ENCODE data around the gene ERICH6. TPM values are rescaled to one million over a fixed set of nuclear protein-coding genes. Genes with fewer than 3 reads are reported as not detected.
A peak's percentile ranks its signal among the peaks of the same experiment; 100 is the strongest.

The ERICH6 gene
- total and polyA plus RNA-seq, 2 experiments from 2014 or later = 0.32 TPM; not detected in 1

DNA sequence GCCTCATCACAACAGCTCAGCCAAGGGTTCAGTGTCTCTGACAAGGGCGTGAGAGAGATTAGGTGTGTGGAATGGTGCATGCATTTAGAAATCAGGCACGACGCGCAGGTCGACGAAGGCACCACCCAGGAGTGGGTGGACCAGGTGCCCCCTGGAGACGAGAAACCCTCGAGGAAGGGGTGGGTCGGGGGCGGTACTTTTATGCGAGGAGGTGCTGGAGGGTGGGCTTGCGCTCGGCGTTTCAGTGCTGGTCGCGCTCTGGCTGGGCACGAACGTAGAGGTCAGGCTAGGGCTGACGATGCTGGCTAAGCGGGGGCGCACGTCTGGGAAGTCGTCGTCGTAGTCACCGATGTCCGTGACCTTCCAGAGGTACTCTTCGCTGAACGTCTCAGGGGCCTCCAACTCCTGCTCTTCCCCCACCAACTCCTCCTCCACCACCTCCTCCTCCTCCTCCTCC, 393 bp downstream of the ERICH6 start:
- no peaks in the 10 kb centered on the region; the same call in 1 of the 2 replicates for H4K20me1 ChIP-seq (replicated peaks; ENCODE audit: insufficient read depth)
- Mint-ChIP-seq H3K4me3 (peak overlapping the region; percentile 88), H3K9me3 (peaks cover 2% of the 10 kb centered on the region; the same call in 2 of the 3 replicates), H3K36me3 (ENCODE audit: low read depth) (peaks cover 4% of the 10 kb centered on the region; the same call in 1 of the 3 replicates), H3K27ac (no peak overlapping the region; the same call in 1 of the 2 replicates), H3K27me3 (ENCODE audit: insufficient read depth, low read depth, poor library complexity) (peaks cover 7% of the 10 kb centered on the region), H3K4me1 (0 out of 3 replicates have a peak, but pooled peaks cover 2% of the 10 kb centered on the region)
- H3K4me3 ChIP-seq = peak overlapping the region; percentile 69
- no peaks in the 10 kb centered on the region for H3K27me3 ChIP-seq (ENCODE audit: insufficient read depth)
- H3K79me2 ChIP-seq (replicated peaks; ENCODE audit: insufficient read depth) = no peaks in the 10 kb centered on the region
- H3K4me1 ChIP-seq (ENCODE audit: insufficient read depth) = peaks cover 5% of the 10 kb centered on the region; the same call in 1 of the 2 replicates
- H3K27ac ChIP-seq (ENCODE audit: low read depth) = no peak overlapping the region
- no peaks in the 10 kb centered on the region for H3K36me3 ChIP-seq (ENCODE audit: insufficient read depth)
- no peaks in the 10 kb centered on the region for H3K9me2 ChIP-seq (ENCODE audit: insufficient read depth)
- ATAC-seq = peak; percentile 75
- peak overlapping the region; percentile 96 for H2AFZ ChIP-seq
- no peak for TF ChIP-seq STAT1 (IDR thresholded peaks at IDR 0.05; ENCODE audit: unreplicated experiment)
- no peak for TF ChIP-seq CREB1 (CRISPR knock-in tag; IDR thresholded peaks at IDR 0.05; ENCODE audit: low read depth)
- TF ChIP-seq NANOG (IDR thresholded peaks at IDR 0.05; ENCODE audit: borderline replicate concordance) = no peak
- TF ChIP-seq ZNF462 (CRISPR knock-in tag; IDR thresholded peaks at IDR 0.05) = no peak
- TF ChIP-seq EZH2 (IDR thresholded peaks at IDR 0.05; ENCODE audit: low read depth, unreplicated experiment) = no peak
- H3K4me2 ChIP-seq = peak overlapping the region; percentile 84
- H3F3A ChIP-seq (replicated peaks; ENCODE audit: low read depth) = 0 out of 2 replicates have a peak, but pooled peaks cover 3% of the 10 kb centered on the region
- DNase-seq (ENCODE audit: low spot score) = peak; percentile 65
